Cerebellar cortex (tissue), 1 donor: ENCODE results near the gene KIAA0586.
"Not testable (repeated sequence)": the region's sequence is repeated elsewhere in the genome, so short reads cannot be mapped to it uniquely, and the experiment has no call there.

Experiments used
- DNase-seq: peaks from one replicate; pipeline ENCODE4 v3.0.0-alpha.2; 2015; ENCODE audit warnings: low spot score

Gene KIAA0586

GRCh38 chr14:58427281-58428117 lies at the start of gene KIAA0586, which contains the start of gene TIMM9:
KIAA0586 (plus strand) TSS chr14:58427719; CDS start chr14:58428265, 546 bp downstream.
TIMM9 (minus strand) TSS chr14:58427531; CDS start chr14:58411945, 15,586 bp downstream.
- peak; percentile 98 for DNase-seq

GRCh38 chr14:58390830-58391229 lies 36.7 kb upstream of the KIAA0586 start:
- DNase-seq = no peak

- no peak for DNase-seq
Measured at GRCh38 chr14:58395562-58395811, 32.0 kb upstream of the KIAA0586 start.

- DNase-seq = peak; percentile 49
Measured at GRCh38 chr14:58395812-58396788, 31.4 kb upstream of the KIAA0586 start, which contains the start of gene TOMM20L. TOMM20L (plus strand) TSS chr14:58395930; CDS start chr14:58395958, 28 bp downstream.

- no peak for DNase-seq
Measured at GRCh38 chr14:58397156-58397555, 30.4 kb upstream of the KIAA0586 start.

GRCh38 chr14:58398495-58398894 lies 29.0 kb upstream of the KIAA0586 start:
- DNase-seq = no peak

- no peak for DNase-seq
Measured at GRCh38 chr14:58398895-58399294, 28.6 kb upstream of the KIAA0586 start.

- no peak for DNase-seq
Measured at GRCh38 chr14:58401587-58401986, 25.9 kb upstream of the KIAA0586 start.

- no peak for DNase-seq
Measured at GRCh38 chr14:58408681-58409215, 18.8 kb upstream of the KIAA0586 start.

- DNase-seq = no peak
Measured at GRCh38 chr14:58414845-58415244, 12.7 kb upstream of the KIAA0586 start.

GRCh38 chr14:58415636-58416547 lies 11.6 kb upstream of the KIAA0586 start:
- no peak for DNase-seq

GRCh38 chr14:58416934-58417333 lies 10.6 kb upstream of the KIAA0586 start:
- not testable (repeated sequence) for DNase-seq

GRCh38 chr14:58426670-58427280 lies 744 bp upstream of the KIAA0586 start:
- peak; percentile 81 for DNase-seq

- peak; percentile 66 for DNase-seq
Measured at GRCh38 chr14:58428118-58428683, 682 bp downstream of the KIAA0586 start.

- DNase-seq = no peak
Measured at GRCh38 chr14:58430156-58430555, 2.6 kb downstream of the KIAA0586 start.

GRCh38 chr14:58439476-58439875 lies 12.0 kb downstream of the KIAA0586 start:
- no peak for DNase-seq

- DNase-seq = no peak
Measured at GRCh38 chr14:58444627-58445026, 17.1 kb downstream of the KIAA0586 start.

GRCh38 chr14:58455593-58456265 lies 28.2 kb downstream of the KIAA0586 start:
- DNase-seq = no peak

GRCh38 chr14:58460772-58461171 lies 33.3 kb downstream of the KIAA0586 start:
- no peak for DNase-seq

- DNase-seq = no peak
Measured at GRCh38 chr14:58463147-58463546, 35.6 kb downstream of the KIAA0586 start.
